ENCODE data around the gene SLC39A6. TPM values are rescaled to one million over a fixed set of nuclear protein-coding genes. Genes with fewer than 3 reads are reported as not detected.

SLC39A6 gene
- total and polyA plus RNA-seq, 11 donors: 2.4 to 28.8 (median 15.2) TPM

GRCh38 chr18:36131692-36132483 lies 2.7 kb upstream of the SLC39A6 start:
- no peaks in the 10 kb centered on the region for H3K27me3 ChIP-seq
- peaks cover 0 to 38% (median 23%) of the 10 kb centered on the region in 9 donors for H3K36me3 ChIP-seq
- TF ChIP-seq, protein P1, sequence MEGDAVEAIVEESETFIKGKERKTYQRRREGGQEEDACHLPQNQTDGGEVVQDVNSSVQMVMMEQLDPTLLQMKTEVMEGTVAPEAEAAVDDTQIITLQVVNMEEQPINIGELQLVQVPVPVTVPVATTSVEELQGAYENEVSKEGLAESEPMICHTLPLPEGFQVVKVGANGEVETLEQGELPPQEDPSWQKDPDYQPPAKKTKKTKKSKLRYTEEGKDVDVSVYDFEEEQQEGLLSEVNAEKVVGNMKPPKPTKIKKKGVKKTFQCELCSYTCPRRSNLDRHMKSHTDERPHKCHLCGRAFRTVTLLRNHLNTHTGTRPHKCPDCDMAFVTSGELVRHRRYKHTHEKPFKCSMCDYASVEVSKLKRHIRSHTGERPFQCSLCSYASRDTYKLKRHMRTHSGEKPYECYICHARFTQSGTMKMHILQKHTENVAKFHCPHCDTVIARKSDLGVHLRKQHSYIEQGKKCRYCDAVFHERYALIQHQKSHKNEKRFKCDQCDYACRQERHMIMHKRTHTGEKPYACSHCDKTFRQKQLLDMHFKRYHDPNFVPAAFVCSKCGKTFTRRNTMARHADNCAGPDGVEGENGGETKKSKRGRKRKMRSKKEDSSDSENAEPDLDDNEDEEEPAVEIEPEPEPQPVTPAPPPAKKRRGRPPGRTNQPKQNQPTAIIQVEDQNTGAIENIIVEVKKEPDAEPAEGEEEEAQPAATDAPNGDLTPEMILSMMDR (IDR thresholded peaks at IDR 0.05): no peak
- no peak for TF ChIP-seq POLR2A (IDR thresholded peaks at IDR 0.05)
- DNase-seq: no peak
- H3K9me3 ChIP-seq: no peaks in the 10 kb centered on the region
- H3K27ac ChIP-seq: no peak overlapping the region
- H3K4me3 ChIP-seq: peak overlapping the region in 1 of 12 donors; percentile 95
- intact Hi-C loops (cut with DNase I): loop anchor here in 2 of 10 donors (5.0 to 10.0 kb wide), 2 partner anchors 53 to 65 kb away; partner anchors contain the start of genes MOCOS (in 1 of the 2) and RPRD1A (in 1 of the 2)
- 90 to 91% (median 91%) methylated on average over 9 of the region's 9 CpGs for WGBS, 4 donors
- H3K4me1 ChIP-seq: peaks cover 0 to 37% (median 31%) of the 10 kb centered on the region in 12 donors
- ATAC-seq: no peak

DNA sequence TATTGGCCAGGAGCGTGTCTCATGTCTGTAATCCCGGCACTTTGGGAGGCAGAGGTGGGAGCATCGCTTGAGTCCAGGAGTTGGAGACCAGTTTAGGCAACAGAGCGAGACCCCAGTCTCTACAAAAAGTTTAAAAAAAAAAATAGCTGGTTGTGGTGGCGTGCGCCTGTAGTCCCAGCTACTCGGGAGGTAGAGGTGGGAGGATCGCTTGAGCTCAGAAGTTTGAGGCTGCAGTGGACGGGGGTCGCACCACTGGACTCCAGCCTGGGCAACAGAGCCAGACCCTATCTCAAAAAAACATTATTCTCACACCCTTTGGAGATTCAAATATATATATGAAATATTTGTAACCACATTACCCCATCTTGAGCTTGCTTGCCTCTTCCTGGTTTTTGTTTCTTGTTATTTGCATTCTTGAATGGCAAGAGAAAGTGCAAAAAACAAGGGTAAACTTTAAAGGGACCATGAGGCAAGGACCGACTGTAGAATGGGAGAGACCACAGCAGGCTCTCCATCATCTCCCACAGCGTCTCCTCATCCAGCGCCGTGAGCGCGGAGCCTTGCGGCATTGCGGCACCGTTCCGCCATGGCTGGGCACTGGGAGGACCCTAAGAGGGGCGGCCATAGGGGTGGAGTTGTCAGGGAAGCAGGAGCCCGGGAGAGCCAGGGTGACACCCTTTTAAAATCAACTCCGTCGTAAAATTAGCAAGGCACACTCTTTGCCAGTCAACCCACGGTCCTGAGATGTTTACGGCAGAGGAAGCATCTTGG lies 1.9 kb upstream of the SLC39A6 start:
- intact Hi-C loops (cut with DNase I): loop anchor here in 2 of 10 donors (5.0 to 10.0 kb wide), 2 partner anchors 54 to 64 kb away; partner anchors contain the start of genes MOCOS (in 1 of the 2) and RPRD1A (in 1 of the 2)
- TF ChIP-seq, protein P1 (IDR thresholded peaks at IDR 0.05): no peak
- TF ChIP-seq POLR2A (IDR thresholded peaks at IDR 0.05): no peak
- Histone ChIP-seq H3K9me3 (no peaks in the 10 kb centered on the region), H3K4me3 (peak overlapping the region in 11 of 12 donors; percentile 69 to 100 (median 93)), H3K4me1 (peaks cover 0 to 37% (median 31%) of the 10 kb centered on the region in 12 donors), H3K27me3 (no peaks in the 10 kb centered on the region), H3K36me3 (peaks cover 0 to 33% (median 16%) of the 10 kb centered on the region in 9 donors), H3K27ac (no peak overlapping the region)
- 88 to 94% (median 91%) methylated on average over 26 of the region's 26 CpGs for WGBS, 4 donors
- ATAC-seq (no peak), DNase-seq (peak in 1 of 5 donors; percentile 52)

- Histone ChIP-seq H3K4me1 (peaks cover 0 to 37% (median 30%) of the 10 kb centered on the region in 12 donors), H3K9me3 (no peaks in the 10 kb centered on the region), H3K4me3 (peak overlapping the region; percentile 69 to 100 (median 90)), H3K36me3 (peaks cover 0 to 27% (median 16%) of the 10 kb centered on the region in 9 donors), H3K27ac (peak overlapping the region; percentile 96 to 100 (median 99)), H3K27me3 (no peaks in the 10 kb centered on the region)
- intact Hi-C loops (cut with DNase I): loop anchor here in 2 of 10 donors (5.0 to 10.0 kb wide), 2 partner anchors 55 to 63 kb away; partner anchors contain the start of genes MOCOS (in 1 of the 2) and RPRD1A (in 1 of the 2)
- 2 to 4% (median 3%) methylated on average over 19 to 30 of the region's 30 CpGs for WGBS, 4 donors
- TF ChIP-seq POLR2A (IDR thresholded peaks at IDR 0.05): no peak
- TF ChIP-seq, protein P1 (IDR thresholded peaks at IDR 0.05): no peak
- no peak for DNase-seq
- peak; percentile 4 to 16 (median 8) for ATAC-seq
Observed at GRCh38 chr18:36130039-36130831, 1.1 kb upstream of the SLC39A6 start.

All from heart left ventricle (tissue), 16 donors.